ENCODE data around the gene RUFY1. TPM values are rescaled to one million over a fixed set of nuclear protein-coding genes. Genes with fewer than 3 reads are reported as not detected.

RUFY1 gene
- total RNA-seq, 2 experiments from 2014 or later: 19.5 to 21.8 TPM

GRCh38 chr5:179623003-179623905, 72.9 kb downstream of the RUFY1 start, which contains the start of gene HNRNPH1:
Gene HNRNPH1 (minus strand): TSS chr5:179623671. CDS start chr5:179623133, 538 bp downstream.
- H3K4me1 ChIP-seq (ENCODE audit: insufficient read depth, low read length): peaks cover 38% of the 10 kb centered on the region
- Mint-ChIP-seq H3K9me3 (no peaks in the 10 kb centered on the region), H3K4me1 (ENCODE audit: low read depth) (peaks cover 55% of the 10 kb centered on the region), H3K36me3 (ENCODE audit: low read depth) (peaks cover 60% of the 10 kb centered on the region), H3K4me3 (peak within 1 kb of the TSS; percentile 99), H3K27me3 (peaks cover 8% of the 10 kb centered on the region), H3K27ac (peak within 1 kb of the TSS; percentile 100)
- TF ChIP-seq CTCF (IDR thresholded peaks at IDR 0.05): no peak
- peak within 1 kb of the TSS; percentile 86 for H3K4me3 ChIP-seq (ENCODE audit: low read length)
- DNase-seq (peak; percentile 95 to 99 (median 99)), ATAC-seq (ENCODE audit: poor library complexity) (peak; percentile 74)
- intact Hi-C loops (cut with DNase I, micrococcal nuclease): loop anchor here (1.0 to 10.0 kb wide), 4 partner anchors 68 to 1622 kb away; partner anchors contain the start of genes CANX (in 1 of the 2), MAML1 (in 1 of the 2), RACK1 (in 1 of the 2) and RUFY1 (in 1 of the 2)
- ChIA-PET CTCF (interaction anchor here (0.6 to 2.2 kb wide), 5 partner anchors 10 to 73 kb away, joined by 3 to 14 read pairs (median 4); no protein-coding TSS in a partner anchor), POLR2A (interaction anchor here (0.6 to 7.3 kb wide), 53 partner anchors 9 to 1638 kb away, joined by 3 to 226 read pairs (median 4); partner anchors contain the start of genes CANX, CLK4, HNRNPAB and LTC4S)
- peak within 1 kb of the TSS; percentile 95 to 99 for H3K27ac ChIP-seq (ENCODE audit: low read depth in 1 of 2, low read length in 2 of 2)
- H3K9me3 ChIP-seq (ENCODE audit: control insufficient read depth in 1 of 2, insufficient read depth in 1 of 2, low read length in 2 of 2): no peaks in the 10 kb centered on the region
- peaks cover 44% of the 10 kb centered on the region for H3K36me3 ChIP-seq (ENCODE audit: insufficient read depth, low read length)
- H3K27me3 ChIP-seq (ENCODE audit: control insufficient read depth in 1 of 2, insufficient read depth in 2 of 2, low read length in 2 of 2): no peaks in the 10 kb centered on the region

- Histone ChIP-seq H3K4me1 (ENCODE audit: insufficient read depth, low read length) (peaks cover 33% of the 10 kb centered on the region), H3K27me3 (ENCODE audit: control insufficient read depth in 1 of 2, insufficient read depth in 2 of 2, low read length in 2 of 2) (no peaks in the 10 kb centered on the region), H3K36me3 (ENCODE audit: insufficient read depth, low read length) (peaks cover 35% of the 10 kb centered on the region), H3K9me3 (ENCODE audit: control insufficient read depth in 1 of 2, insufficient read depth in 1 of 2, low read length in 2 of 2) (no peaks in the 10 kb centered on the region), H3K4me3 (ENCODE audit: low read length) (peak overlapping the region; percentile 86), H3K27ac (ENCODE audit: low read depth in 1 of 2, low read length in 2 of 2) (peak overlapping the region; percentile 95 to 99)
- DNase-seq (peak in 12 of 14 experiments; percentile 16 to 78 (median 35)), ATAC-seq (ENCODE audit: poor library complexity) (peak; percentile 2)
- CTCF ChIA-PET: interaction anchor here (1.1 to 2.2 kb wide), 3 partner anchors 10 to 54 kb away, joined by 4 to 14 read pairs (median 9); no protein-coding TSS in a partner anchor
- peaks cover 51% of the 10 kb centered on the region for H3K4me1 Mint-ChIP-seq (ENCODE audit: low read depth)
- H3K36me3 Mint-ChIP-seq (ENCODE audit: low read depth): peaks cover 51% of the 10 kb centered on the region
- TF ChIP-seq CTCF (IDR thresholded peaks at IDR 0.05): no peak
- intact Hi-C loops (cut with DNase I, micrococcal nuclease): loop anchor here (1.0 to 10.0 kb wide), 6 partner anchors 69 to 1621 kb away; partner anchors contain the start of genes CANX (in 2 of the 2), RUFY1 (in 2 of the 2), MAML1 (in 1 of the 2) and RACK1 (in 1 of the 2)
- H3K4me3 Mint-ChIP-seq: peak overlapping the region; percentile 99
- POLR2A ChIA-PET: interaction anchor here (0.6 to 7.3 kb wide), 51 partner anchors 9 to 1638 kb away, joined by 3 to 226 read pairs (median 5); partner anchors contain the start of genes CANX, CLK4, HNRNPAB and LTC4S
- peak overlapping the region; percentile 100 for H3K27ac Mint-ChIP-seq
- H3K27me3 Mint-ChIP-seq: peaks cover 8% of the 10 kb centered on the region
- H3K9me3 Mint-ChIP-seq: no peaks in the 10 kb centered on the region
Measured at GRCh38 chr5:179623906-179624741, 73.8 kb downstream of the RUFY1 start.

Measured in CD4-positive, alpha-beta T cell (primary cell).